ENCODE measurements around the gene R3HCC1L. TPM values are rescaled to one million over a fixed set of nuclear protein-coding genes. Genes with fewer than 3 reads are reported as not detected.

Gene R3HCC1L
- total RNA-seq, 3 donors from 2014 or later, result 15.3 to 22.8 (median 18.8) TPM

DNA sequence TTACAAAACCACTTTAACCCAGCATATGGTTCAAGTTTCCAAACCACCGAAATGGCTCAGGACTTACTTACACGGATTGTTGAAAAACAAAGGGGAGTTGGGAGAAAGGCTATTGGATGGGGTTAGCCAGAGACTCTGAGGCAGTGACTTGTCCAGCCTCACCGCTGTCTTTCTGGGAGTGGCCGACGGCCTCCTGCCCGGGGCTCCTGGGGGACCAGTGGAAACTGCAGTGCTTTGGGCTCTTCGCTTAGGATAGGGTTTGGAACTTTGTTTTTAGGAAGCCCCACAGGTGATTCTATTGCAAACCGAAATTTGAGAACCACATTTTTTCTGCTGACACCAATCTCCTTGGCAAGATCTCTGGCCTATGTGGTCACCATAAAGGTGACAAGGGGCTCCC, 38.1 kb upstream of the R3HCC1L start:
- H3K9me3 ChIP-seq, result no peaks in the 10 kb centered on the region
- ATAC-seq, result no peak
- no peak overlapping the region for H3K4me3 ChIP-seq
- DNase-seq, result no peak
- TF ChIP-seq CTCF (IDR thresholded peaks at IDR 0.05), result no peak
- intact Hi-C loops (cut with DNase I, micrococcal nuclease), result no loop called here
- no peaks in the 10 kb centered on the region for H3K36me3 ChIP-seq (ENCODE audit: low read depth)
- no peaks in the 10 kb centered on the region for H3K4me1 ChIP-seq (ENCODE audit: low read depth)

- intact Hi-C loops (cut with DNase I, micrococcal nuclease), result no loop called here
These were observed 37.7 kb upstream of the R3HCC1L start for GRCh38 chr10:98096731-98097130.

DNA sequence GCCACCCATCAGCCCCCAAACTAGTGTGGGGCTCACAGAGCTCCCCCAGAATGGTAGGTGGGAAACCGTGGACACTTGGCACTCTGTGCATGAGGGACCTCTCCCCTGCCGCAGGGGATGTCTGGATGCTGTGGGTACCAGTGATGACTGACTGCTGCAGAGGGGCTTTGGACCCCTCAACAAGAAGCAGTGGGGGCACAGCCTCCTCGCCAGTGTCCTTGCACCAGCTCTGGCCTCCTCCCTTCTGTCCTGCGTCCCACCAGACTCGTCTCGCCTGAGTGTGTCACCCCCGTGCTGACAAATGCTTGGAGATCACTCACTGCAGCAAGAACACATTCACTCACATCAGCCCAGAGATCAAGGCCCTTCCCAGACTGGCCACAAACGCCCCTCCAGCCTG, 37.3 kb upstream of the R3HCC1L start:
- Histone ChIP-seq H3K9me3 (no peaks in the 10 kb centered on the region), H3K36me3 (ENCODE audit: low read depth) (no peaks in the 10 kb centered on the region), H3K4me3 (no peak overlapping the region), H3K4me1 (ENCODE audit: low read depth) (no peaks in the 10 kb centered on the region)
- intact Hi-C loops (cut with DNase I, micrococcal nuclease), result no loop called here
- no peak for TF ChIP-seq CTCF (IDR thresholded peaks at IDR 0.05)
- DNase-seq, result no peak
- ATAC-seq, result no peak

More at GRCh38 chr10:98096731-98097130, 37.7 kb upstream of the R3HCC1L start:
- DNase-seq (no peak), ATAC-seq (no peak)
- Histone ChIP-seq H3K9me3 (no peaks in the 10 kb centered on the region), H3K4me1 (ENCODE audit: low read depth) (no peaks in the 10 kb centered on the region), H3K4me3 (no peak overlapping the region), H3K36me3 (ENCODE audit: low read depth) (no peaks in the 10 kb centered on the region)
- no peak for TF ChIP-seq CTCF (IDR thresholded peaks at IDR 0.05)

DNA sequence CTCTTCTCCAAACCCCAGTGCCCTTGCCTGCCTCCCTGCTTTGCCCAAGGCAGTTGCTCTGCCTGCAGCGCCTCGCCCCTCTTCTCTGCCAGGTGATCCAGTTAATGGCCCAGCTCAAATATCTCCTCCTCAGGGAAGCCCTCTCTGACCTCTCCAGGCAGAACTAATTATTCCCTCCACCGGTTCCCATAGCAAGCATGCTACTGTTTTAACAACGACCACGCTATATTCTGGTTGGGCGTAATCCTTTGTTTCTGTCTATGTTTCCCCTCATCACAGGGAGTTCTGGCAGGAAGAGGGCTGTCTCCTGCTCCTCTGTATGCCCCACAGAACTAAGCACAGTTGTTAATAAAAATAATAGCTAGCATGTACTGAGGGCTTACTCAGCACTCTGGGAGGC, 36.8 kb upstream of the R3HCC1L start:
- DNase-seq (no peak), ATAC-seq (no peak)
- H3K36me3 ChIP-seq (ENCODE audit: low read depth), result no peaks in the 10 kb centered on the region
- no peak overlapping the region for H3K4me3 ChIP-seq
- no peaks in the 10 kb centered on the region for H3K4me1 ChIP-seq (ENCODE audit: low read depth)
- TF ChIP-seq CTCF (IDR thresholded peaks at IDR 0.05), result no peak
- intact Hi-C loops (cut with DNase I, micrococcal nuclease), result no loop called here
- no peaks in the 10 kb centered on the region for H3K9me3 ChIP-seq

DNA sequence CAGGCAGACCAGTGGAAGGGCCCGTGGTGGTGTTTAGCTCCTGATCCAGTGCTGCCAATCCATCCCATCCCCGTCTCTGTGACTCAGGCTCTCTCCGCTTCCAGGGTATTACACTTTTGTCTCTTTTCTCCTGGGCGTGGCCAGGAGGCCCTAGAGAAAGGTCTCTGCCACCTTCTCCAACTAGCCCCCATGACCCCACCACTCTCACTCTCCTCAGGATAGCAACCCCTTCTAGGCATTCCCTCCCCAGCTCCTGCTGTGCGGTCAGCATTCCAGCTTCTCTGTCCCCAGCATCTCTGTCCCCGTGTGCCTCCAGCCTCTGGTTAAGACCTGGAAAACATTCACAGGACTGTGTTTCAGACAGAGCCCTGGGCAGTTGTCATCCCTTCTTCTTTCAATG, 36.2 kb upstream of the R3HCC1L start:
- ATAC-seq (no peak), DNase-seq (no peak)
- intact Hi-C loops (cut with DNase I, micrococcal nuclease), result no loop called here
- TF ChIP-seq CTCF (IDR thresholded peaks at IDR 0.05), result no peak
- Histone ChIP-seq H3K9me3 (no peaks in the 10 kb centered on the region), H3K4me3 (no peak overlapping the region), H3K4me1 (ENCODE audit: low read depth) (no peaks in the 10 kb centered on the region), H3K36me3 (ENCODE audit: low read depth) (no peaks in the 10 kb centered on the region)

GRCh38 chr10:98100476-98100875, 34.0 kb upstream of the R3HCC1L start:
- intact Hi-C loops (cut with DNase I, micrococcal nuclease), result no loop called here
- Histone ChIP-seq H3K9me3 (no peaks in the 10 kb centered on the region), H3K4me3 (no peak overlapping the region), H3K36me3 (ENCODE audit: low read depth) (no peaks in the 10 kb centered on the region), H3K4me1 (ENCODE audit: low read depth) (no peaks in the 10 kb centered on the region)
- DNase-seq, result no peak
- no peak for ATAC-seq
- TF ChIP-seq CTCF (IDR thresholded peaks at IDR 0.05), result no peak
